ENCODE measurements around the gene MRPS6.
A peak's percentile ranks its signal among the peaks of the same experiment; 100 is the strongest.

Gene MRPS6

GRCh38 chr21:34170886-34171285 lies 97.5 kb downstream of the MRPS6 start:
- Mint-ChIP-seq H3K27me3 (ENCODE audit: low read depth) (no peaks in the 10 kb centered on the region), H3K4me3 (no peak overlapping the region), H3K9me3 (peaks cover 70% of the 10 kb centered on the region), H3K4me1 (no peaks in the 10 kb centered on the region), H3K36me3 (ENCODE audit: low read depth) (peaks cover 82% of the 10 kb centered on the region), H3K27ac (no peak overlapping the region)
- TF ChIP-seq, protein P1, sequence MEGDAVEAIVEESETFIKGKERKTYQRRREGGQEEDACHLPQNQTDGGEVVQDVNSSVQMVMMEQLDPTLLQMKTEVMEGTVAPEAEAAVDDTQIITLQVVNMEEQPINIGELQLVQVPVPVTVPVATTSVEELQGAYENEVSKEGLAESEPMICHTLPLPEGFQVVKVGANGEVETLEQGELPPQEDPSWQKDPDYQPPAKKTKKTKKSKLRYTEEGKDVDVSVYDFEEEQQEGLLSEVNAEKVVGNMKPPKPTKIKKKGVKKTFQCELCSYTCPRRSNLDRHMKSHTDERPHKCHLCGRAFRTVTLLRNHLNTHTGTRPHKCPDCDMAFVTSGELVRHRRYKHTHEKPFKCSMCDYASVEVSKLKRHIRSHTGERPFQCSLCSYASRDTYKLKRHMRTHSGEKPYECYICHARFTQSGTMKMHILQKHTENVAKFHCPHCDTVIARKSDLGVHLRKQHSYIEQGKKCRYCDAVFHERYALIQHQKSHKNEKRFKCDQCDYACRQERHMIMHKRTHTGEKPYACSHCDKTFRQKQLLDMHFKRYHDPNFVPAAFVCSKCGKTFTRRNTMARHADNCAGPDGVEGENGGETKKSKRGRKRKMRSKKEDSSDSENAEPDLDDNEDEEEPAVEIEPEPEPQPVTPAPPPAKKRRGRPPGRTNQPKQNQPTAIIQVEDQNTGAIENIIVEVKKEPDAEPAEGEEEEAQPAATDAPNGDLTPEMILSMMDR (IDR thresholded peaks at IDR 0.05; ENCODE audit: unreplicated experiment in 3 of 3): no peak

DNA sequence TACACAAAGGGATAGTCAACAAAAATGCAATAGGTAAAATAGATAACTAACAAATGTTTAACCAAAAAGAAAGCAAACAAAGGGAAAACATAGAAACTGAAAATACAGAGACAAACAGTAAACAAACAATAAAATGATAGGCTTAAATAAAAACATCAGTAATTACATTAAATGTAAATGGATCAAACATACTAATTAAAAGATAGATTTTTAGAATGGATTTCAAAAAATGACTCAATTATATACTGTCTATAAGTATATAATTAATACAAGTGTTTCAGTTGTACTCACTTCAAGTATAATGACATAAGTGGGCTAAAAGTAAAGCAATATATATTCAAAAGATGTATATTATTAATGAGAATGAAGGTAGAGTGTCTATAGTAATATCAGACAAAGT lies 101.1 kb downstream of the MRPS6 start:
- TF ChIP-seq, protein P1 (IDR thresholded peaks at IDR 0.05; ENCODE audit: unreplicated experiment in 3 of 3): no peak
- Mint-ChIP-seq H3K4me1 (peaks cover 10% of the 10 kb centered on the region), H3K4me3 (no peak overlapping the region), H3K36me3 (ENCODE audit: low read depth) (peaks cover 50% of the 10 kb centered on the region), H3K9me3 (peaks cover 40% of the 10 kb centered on the region), H3K27ac (no peak overlapping the region), H3K27me3 (ENCODE audit: low read depth) (peaks cover 5% of the 10 kb centered on the region)

DNA sequence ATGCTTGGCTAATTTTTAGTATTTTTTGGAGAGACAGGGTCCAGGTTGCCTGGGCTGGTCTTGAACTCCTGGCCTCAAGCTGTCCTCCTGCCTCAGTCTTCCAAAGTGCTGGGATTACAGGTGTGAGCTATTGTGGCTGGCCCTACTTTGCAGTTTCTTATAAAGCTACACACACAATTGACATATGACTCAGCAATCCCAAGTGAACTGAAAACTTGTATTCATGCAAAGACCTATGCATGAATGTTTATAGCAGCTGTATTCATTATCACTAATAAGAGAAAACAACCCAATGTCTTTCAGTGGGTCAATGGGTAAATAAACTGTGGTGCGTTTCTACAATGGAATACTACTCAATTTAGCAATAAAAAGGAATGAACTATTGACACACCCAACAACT lies 103.1 kb downstream of the MRPS6 start:
- TF ChIP-seq, protein P1 (IDR thresholded peaks at IDR 0.05; ENCODE audit: unreplicated experiment in 3 of 3): no peak
- Mint-ChIP-seq H3K27ac (no peak overlapping the region), H3K4me3 (no peak overlapping the region), H3K27me3 (ENCODE audit: low read depth) (peaks cover 5% of the 10 kb centered on the region), H3K9me3 (peaks cover 26% of the 10 kb centered on the region), H3K36me3 (ENCODE audit: low read depth) (peaks cover 37% of the 10 kb centered on the region), H3K4me1 (peaks cover 26% of the 10 kb centered on the region)

- Mint-ChIP-seq H3K27ac (no peak overlapping the region), H3K4me3 (no peak overlapping the region), H3K27me3 (ENCODE audit: low read depth) (peaks cover 5% of the 10 kb centered on the region), H3K36me3 (ENCODE audit: low read depth) (peaks cover 23% of the 10 kb centered on the region), H3K4me1 (peaks cover 29% of the 10 kb centered on the region), H3K9me3 (peaks cover 12% of the 10 kb centered on the region)
- TF ChIP-seq, protein P1 (IDR thresholded peaks at IDR 0.05; ENCODE audit: unreplicated experiment in 3 of 3): no peak
Measured at GRCh38 chr21:34177919-34178567, 104.7 kb downstream of the MRPS6 start.

DNA sequence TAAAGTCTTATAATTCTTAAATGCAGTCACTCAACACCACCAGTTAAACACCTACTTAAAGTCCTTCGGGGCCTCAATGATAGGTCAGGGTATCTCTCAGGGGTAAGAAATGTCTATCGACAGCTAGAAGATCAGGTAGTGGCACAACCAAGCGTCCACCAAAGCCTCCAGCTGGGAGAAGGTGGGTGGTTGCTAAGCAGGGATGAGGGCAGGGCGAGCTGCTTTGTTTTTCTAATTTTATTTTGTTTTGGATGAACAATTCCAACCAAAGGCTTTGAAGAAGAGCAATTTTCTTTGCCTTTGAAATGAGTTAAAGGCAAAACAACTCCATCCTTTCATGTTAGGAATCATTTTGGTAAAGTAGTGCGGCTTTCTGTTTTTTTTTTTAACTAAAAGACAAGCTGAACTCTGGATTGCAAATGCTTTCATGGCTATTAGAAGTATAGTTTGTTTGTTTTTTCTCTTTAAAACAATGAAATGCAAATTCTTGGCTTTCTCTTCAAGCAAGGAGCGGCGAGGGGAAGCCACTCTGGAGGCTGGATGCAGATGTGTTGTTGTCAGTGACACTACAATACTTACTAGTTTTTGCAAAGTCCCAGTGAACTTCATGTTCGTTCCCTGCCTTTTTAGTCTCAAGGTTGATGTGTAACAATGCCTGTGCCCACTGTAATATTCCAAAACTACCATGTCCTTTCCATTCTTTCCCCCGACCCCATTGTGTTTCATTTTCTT lies 106.0 kb downstream of the MRPS6 start:
- peak overlapping the region in 2 of 3 experiments; percentile 50 to 82 for H3K27ac Mint-ChIP-seq
- TF ChIP-seq, protein P1 (IDR thresholded peaks at IDR 0.05; ENCODE audit: unreplicated experiment in 3 of 3): no peak
- peaks cover 11% of the 10 kb centered on the region for H3K36me3 Mint-ChIP-seq (ENCODE audit: low read depth)
- H3K27me3 Mint-ChIP-seq (ENCODE audit: low read depth): peaks cover 5% of the 10 kb centered on the region
- H3K4me3 Mint-ChIP-seq: no peak overlapping the region
- H3K4me1 Mint-ChIP-seq: peaks cover 38% of the 10 kb centered on the region
- H3K9me3 Mint-ChIP-seq: no peaks in the 10 kb centered on the region
